OCI-LY1 (cell line): ENCODE results near the gene IFRD1.
A peak's percentile ranks its signal among the peaks of the same experiment; 100 is the strongest.

Experiments used
- H2AFZ ChIP-seq: fragments of 200-600 bp; sonication (generic), shearing (Covaris generic); 2 replicates; pipeline ENCODE4 v1.6.0; 2014; ENCODE audit warnings: antibody characterized with exemption, mild to moderate bottlenecking, low read length
- H3F3A ChIP-seq: fragments of 200-600 bp; sonication (generic), shearing (Covaris generic); 2 replicates; pipeline ENCODE4 v1.6.0; 2014; ENCODE audit warnings: mild to moderate bottlenecking, antibody characterized with exemption, low read length, moderate library complexity; ENCODE audit not compliant: insufficient read depth
- H3K27ac ChIP-seq: fragments of 200-600 bp; sonication (generic); 2 replicates; pipeline ENCODE4 v1.5.1; 2014; ENCODE audit warnings: low read length, mixed run types, mild to moderate bottlenecking, low read depth; ENCODE audit not compliant: poor library complexity, severe bottlenecking
- H3K27me3 ChIP-seq: fragments of 200-600 bp; sonication (generic); 2 replicates; pipeline ENCODE4 v1.6.0; 2014; ENCODE audit warnings: antibody characterized with exemption, mild to moderate bottlenecking, low read length, moderate library complexity; ENCODE audit not compliant: insufficient read depth
- H3K36me3 ChIP-seq: fragments of 200-600 bp; sonication (generic); 2 replicates; pipeline ENCODE4 v1.6.1; 2014; ENCODE audit warnings: mild to moderate bottlenecking, antibody characterized with exemption, low read length, moderate library complexity, mixed read lengths; ENCODE audit not compliant: insufficient read depth
- H3K4me1 ChIP-seq: fragments of 200-600 bp; sonication (generic); 2 replicates; pipeline ENCODE4 v1.5.1; 2014; ENCODE audit warnings: mild to moderate bottlenecking, low read length, moderate library complexity; ENCODE audit not compliant: insufficient read depth, severe bottlenecking
- H3K4me2 ChIP-seq: fragments of 200-600 bp; sonication (generic), shearing (Covaris generic); 2 replicates; pipeline ENCODE4 v1.6.1; 2014; ENCODE audit warnings: low read length
- H3K4me3 ChIP-seq: fragments of 200-600 bp; sonication (generic); 2 replicates; pipeline ENCODE4 v1.5.1; 2014; ENCODE audit warnings: low read length, low read depth, mild to moderate bottlenecking, mixed read lengths; ENCODE audit not compliant: poor library complexity, severe bottlenecking
- H3K79me2 ChIP-seq: fragments of 200-600 bp; shearing (Covaris generic); 2 replicates; pipeline ENCODE4 v1.6.1; 2016; ENCODE audit warnings: mixed run types, low read length, mixed read lengths; ENCODE audit not compliant: insufficient read depth
- H3K9ac ChIP-seq: fragments of 200-600 bp; sonication (generic), shearing (Covaris generic); 2 replicates; pipeline ENCODE4 v1.6.1; 2014; ENCODE audit warnings: mild to moderate bottlenecking, low read length, mixed read lengths
- H3K9me2 ChIP-seq: fragments of 200-600 bp; sonication (generic), shearing (Covaris generic); 2 replicates; pipeline ENCODE4 v1.6.1; 2014; ENCODE audit warnings: low read depth, mild to moderate bottlenecking, low read length, mixed read lengths
- H3K9me3 ChIP-seq: fragments of 200-600 bp; shearing (Covaris generic); 2 replicates; pipeline ENCODE4 v1.6.1; 2014; ENCODE audit warnings: low read length, mixed read lengths
- H4K20me1 ChIP-seq: fragments of 200-600 bp; sonication (generic), shearing (Covaris generic); 2 replicates; pipeline ENCODE4 v1.6.0; 2016; ENCODE audit warnings: mild to moderate bottlenecking, low read length; ENCODE audit not compliant: insufficient read depth
- EZH2 ChIP-seq: fragments of 200-600 bp; sonication (generic), shearing (Covaris generic); IDR thresholded peaks from 2 replicates; pipeline ENCODE4 v1.8.0; 2017; ENCODE audit warnings: borderline replicate concordance, mixed run types, mild to moderate bottlenecking, antibody characterized with exemption, low read length, moderate library complexity, mixed read lengths
- TF ChIP-seq, protein P1 (sequence below): fragments of 200-600 bp; sonication (generic), shearing (Covaris generic); IDR thresholded peaks from 2 replicates; pipeline ENCODE4 v1.5.1; 2017; ENCODE audit warnings: mild to moderate bottlenecking, antibody characterized with exemption, low read length, moderate library complexity, mixed read lengths

The IFRD1 gene

GRCh38 chr7:112448381-112448780 lies 1.9 kb upstream of the IFRD1 start:
- H3K27me3 ChIP-seq: no peaks in the 10 kb centered on the region
- TF ChIP-seq, protein P1, sequence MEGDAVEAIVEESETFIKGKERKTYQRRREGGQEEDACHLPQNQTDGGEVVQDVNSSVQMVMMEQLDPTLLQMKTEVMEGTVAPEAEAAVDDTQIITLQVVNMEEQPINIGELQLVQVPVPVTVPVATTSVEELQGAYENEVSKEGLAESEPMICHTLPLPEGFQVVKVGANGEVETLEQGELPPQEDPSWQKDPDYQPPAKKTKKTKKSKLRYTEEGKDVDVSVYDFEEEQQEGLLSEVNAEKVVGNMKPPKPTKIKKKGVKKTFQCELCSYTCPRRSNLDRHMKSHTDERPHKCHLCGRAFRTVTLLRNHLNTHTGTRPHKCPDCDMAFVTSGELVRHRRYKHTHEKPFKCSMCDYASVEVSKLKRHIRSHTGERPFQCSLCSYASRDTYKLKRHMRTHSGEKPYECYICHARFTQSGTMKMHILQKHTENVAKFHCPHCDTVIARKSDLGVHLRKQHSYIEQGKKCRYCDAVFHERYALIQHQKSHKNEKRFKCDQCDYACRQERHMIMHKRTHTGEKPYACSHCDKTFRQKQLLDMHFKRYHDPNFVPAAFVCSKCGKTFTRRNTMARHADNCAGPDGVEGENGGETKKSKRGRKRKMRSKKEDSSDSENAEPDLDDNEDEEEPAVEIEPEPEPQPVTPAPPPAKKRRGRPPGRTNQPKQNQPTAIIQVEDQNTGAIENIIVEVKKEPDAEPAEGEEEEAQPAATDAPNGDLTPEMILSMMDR: no peak
- no peak for TF ChIP-seq EZH2
- H3K4me1 ChIP-seq: peaks cover 31% of the 10 kb centered on the region
- H3K27ac ChIP-seq: no peak overlapping the region
- H3K79me2 ChIP-seq: peaks cover 26% of the 10 kb centered on the region
- no peak overlapping the region for H3K4me2 ChIP-seq
- no peaks in the 10 kb centered on the region for H3F3A ChIP-seq
- H3K36me3 ChIP-seq: no peaks in the 10 kb centered on the region
- H3K4me3 ChIP-seq: no peak overlapping the region
- no peaks in the 10 kb centered on the region for H3K9me2 ChIP-seq
- 0 out of 2 replicates have a peak, but pooled peaks cover 3% of the 10 kb centered on the region for H4K20me1 ChIP-seq
- H3K9me3 ChIP-seq: no peaks in the 10 kb centered on the region
- H2AFZ ChIP-seq: no peak overlapping the region
- no peak overlapping the region for H3K9ac ChIP-seq

DNA sequence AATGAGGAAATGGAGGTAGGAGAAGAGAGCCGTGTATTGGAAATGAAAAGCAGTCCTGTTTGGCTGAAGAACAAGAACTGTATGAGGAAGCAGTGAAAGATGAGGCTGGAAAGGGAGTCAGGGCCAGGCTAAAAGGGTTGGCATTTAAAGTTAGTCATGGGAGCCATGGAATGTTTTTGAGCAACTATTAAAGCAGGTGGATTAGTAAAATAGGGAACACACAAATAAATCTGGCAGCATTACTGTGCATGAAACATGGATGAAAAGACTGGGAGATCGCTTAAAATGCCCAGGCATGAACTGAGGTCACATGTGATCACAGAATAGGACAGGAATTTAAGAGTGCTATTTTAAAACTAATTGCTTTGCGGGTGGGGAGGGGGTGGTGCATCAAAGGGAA lies 1.4 kb upstream of the IFRD1 start:
- no peaks in the 10 kb centered on the region for H3K27me3 ChIP-seq
- 0 out of 2 replicates have a peak, but pooled peaks cover 7% of the 10 kb centered on the region for H4K20me1 ChIP-seq
- H3K4me2 ChIP-seq: no peak overlapping the region
- no peak overlapping the region for H3K9ac ChIP-seq
- H3K9me2 ChIP-seq: no peaks in the 10 kb centered on the region
- H3K27ac ChIP-seq: no peak overlapping the region
- H3K9me3 ChIP-seq: no peaks in the 10 kb centered on the region
- peaks cover 35% of the 10 kb centered on the region for H3K4me1 ChIP-seq
- TF ChIP-seq, protein P1: no peak
- no peak for TF ChIP-seq EZH2
- peaks cover 31% of the 10 kb centered on the region for H3K79me2 ChIP-seq
- no peaks in the 10 kb centered on the region for H3K36me3 ChIP-seq
- H2AFZ ChIP-seq: no peak overlapping the region
- no peaks in the 10 kb centered on the region for H3F3A ChIP-seq
- H3K4me3 ChIP-seq: no peak overlapping the region

DNA sequence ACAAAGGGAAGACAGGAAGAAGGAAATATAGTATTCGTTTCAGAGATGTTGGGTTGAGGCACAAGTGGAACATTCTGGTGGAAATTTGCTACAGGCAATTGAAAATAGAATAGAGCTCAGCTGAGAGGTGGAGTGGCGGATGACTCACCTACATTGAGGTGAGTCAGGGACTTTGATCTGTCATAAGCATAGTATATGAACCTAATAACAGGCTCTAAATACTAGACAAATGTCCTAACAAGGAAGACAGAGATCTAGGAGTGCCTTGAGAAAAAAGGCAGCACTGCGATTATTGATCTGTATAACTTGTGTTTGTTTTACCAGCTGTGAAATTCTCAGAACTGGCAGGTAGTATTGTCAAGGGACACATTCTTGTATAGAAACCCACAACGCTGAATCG lies 907 bp upstream of the IFRD1 start:
- H3K9me2 ChIP-seq: no peaks in the 10 kb centered on the region
- H3K9ac ChIP-seq: peak overlapping the region; percentile 91
- H3K79me2 ChIP-seq: peaks cover 36% of the 10 kb centered on the region
- no peaks in the 10 kb centered on the region for H3K27me3 ChIP-seq
- H3K9me3 ChIP-seq: no peaks in the 10 kb centered on the region
- TF ChIP-seq, protein P1: no peak
- TF ChIP-seq EZH2: no peak
- peak overlapping the region; percentile 85 for H3K4me3 ChIP-seq
- peaks cover 35% of the 10 kb centered on the region for H3K4me1 ChIP-seq
- no peak overlapping the region for H3K27ac ChIP-seq
- no peaks in the 10 kb centered on the region for H3K36me3 ChIP-seq
- H3K4me2 ChIP-seq: peak overlapping the region; percentile 66
- H2AFZ ChIP-seq: peak overlapping the region; percentile 11; the same call in 1 of the 2 replicates
- H4K20me1 ChIP-seq: 0 out of 2 replicates have a peak, but pooled peaks cover 7% of the 10 kb centered on the region
- H3F3A ChIP-seq: no peaks in the 10 kb centered on the region
